ENCODE results near the gene USP32. TPM values are rescaled to one million over a fixed set of nuclear protein-coding genes. Genes with fewer than 3 reads are reported as not detected.
"Not testable (repeated sequence)": the region's sequence is repeated elsewhere in the genome, so short reads cannot be mapped to it uniquely, and the experiment has no call there.

USP32 gene
- total RNA-seq, 1 donor from 2014 or later, result 37.4 TPM

DNA sequence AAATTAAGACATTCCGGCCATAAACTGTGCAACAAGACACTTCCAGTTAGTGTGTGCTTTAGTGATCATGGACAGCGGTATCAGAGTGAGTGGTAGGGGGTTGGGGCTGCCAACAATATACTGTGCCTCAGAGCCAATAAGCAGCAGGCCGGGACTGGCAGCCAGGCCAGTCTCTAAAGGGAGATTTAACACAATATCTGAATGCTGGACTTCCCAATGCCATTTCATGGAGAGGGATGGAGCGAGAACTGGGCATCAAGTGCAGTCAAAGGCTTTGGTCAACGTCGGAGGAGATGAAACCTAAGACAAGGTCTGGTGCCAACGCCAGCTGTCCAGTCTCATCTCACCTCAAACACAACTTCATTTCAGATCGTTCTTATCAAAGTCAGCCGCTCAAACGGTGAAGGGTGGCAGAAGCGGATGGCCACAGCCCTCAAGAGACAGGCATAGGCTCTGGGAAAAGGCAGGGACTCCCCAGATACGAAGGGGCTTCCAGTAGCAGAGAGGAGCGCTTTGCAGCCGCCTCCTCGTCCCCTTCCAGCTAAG is 935 bp downstream of the USP32 start:
- DNase-seq (ENCODE audit: low spot score), result peak; percentile 15
- Mint-ChIP-seq H3K27ac (ENCODE audit: unreplicated experiment) (peak overlapping the region; percentile 91), H3K4me3 (ENCODE audit: unreplicated experiment) (peak overlapping the region; percentile 98), H3K4me1 (ENCODE audit: unreplicated experiment) (peaks cover 46% of the 10 kb centered on the region), H3K36me3 (ENCODE audit: low read depth, unreplicated experiment) (peaks cover 7% of the 10 kb centered on the region), H3K9me3 (ENCODE audit: unreplicated experiment) (no peaks in the 10 kb centered on the region), H3K27me3 (ENCODE audit: unreplicated experiment) (peaks cover 8% of the 10 kb centered on the region)
- TF ChIP-seq, protein P1, sequence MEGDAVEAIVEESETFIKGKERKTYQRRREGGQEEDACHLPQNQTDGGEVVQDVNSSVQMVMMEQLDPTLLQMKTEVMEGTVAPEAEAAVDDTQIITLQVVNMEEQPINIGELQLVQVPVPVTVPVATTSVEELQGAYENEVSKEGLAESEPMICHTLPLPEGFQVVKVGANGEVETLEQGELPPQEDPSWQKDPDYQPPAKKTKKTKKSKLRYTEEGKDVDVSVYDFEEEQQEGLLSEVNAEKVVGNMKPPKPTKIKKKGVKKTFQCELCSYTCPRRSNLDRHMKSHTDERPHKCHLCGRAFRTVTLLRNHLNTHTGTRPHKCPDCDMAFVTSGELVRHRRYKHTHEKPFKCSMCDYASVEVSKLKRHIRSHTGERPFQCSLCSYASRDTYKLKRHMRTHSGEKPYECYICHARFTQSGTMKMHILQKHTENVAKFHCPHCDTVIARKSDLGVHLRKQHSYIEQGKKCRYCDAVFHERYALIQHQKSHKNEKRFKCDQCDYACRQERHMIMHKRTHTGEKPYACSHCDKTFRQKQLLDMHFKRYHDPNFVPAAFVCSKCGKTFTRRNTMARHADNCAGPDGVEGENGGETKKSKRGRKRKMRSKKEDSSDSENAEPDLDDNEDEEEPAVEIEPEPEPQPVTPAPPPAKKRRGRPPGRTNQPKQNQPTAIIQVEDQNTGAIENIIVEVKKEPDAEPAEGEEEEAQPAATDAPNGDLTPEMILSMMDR (IDR thresholded peaks at IDR 0.05; ENCODE audit: unreplicated experiment), result no peak

GRCh38 chr17:60390186-60390585 is 1.7 kb downstream of the USP32 start:
- DNase-seq (ENCODE audit: low spot score), result no peak
- H3K27ac Mint-ChIP-seq (ENCODE audit: unreplicated experiment), result no peak overlapping the region
- peaks cover 7% of the 10 kb centered on the region for H3K36me3 Mint-ChIP-seq (ENCODE audit: low read depth, unreplicated experiment)
- H3K4me1 Mint-ChIP-seq (ENCODE audit: unreplicated experiment), result peaks cover 51% of the 10 kb centered on the region
- H3K27me3 Mint-ChIP-seq (ENCODE audit: unreplicated experiment), result peaks cover 8% of the 10 kb centered on the region
- H3K9me3 Mint-ChIP-seq (ENCODE audit: unreplicated experiment), result no peaks in the 10 kb centered on the region
- TF ChIP-seq, protein P1 (IDR thresholded peaks at IDR 0.05; ENCODE audit: unreplicated experiment), result no peak
- peak overlapping the region; percentile 76 for H3K4me3 Mint-ChIP-seq (ENCODE audit: unreplicated experiment)

- Mint-ChIP-seq H3K4me1 (ENCODE audit: unreplicated experiment) (peaks cover 57% of the 10 kb centered on the region), H3K9me3 (ENCODE audit: unreplicated experiment) (no peaks in the 10 kb centered on the region), H3K4me3 (ENCODE audit: unreplicated experiment) (no peak overlapping the region), H3K36me3 (ENCODE audit: low read depth, unreplicated experiment) (peaks cover 7% of the 10 kb centered on the region), H3K27me3 (ENCODE audit: unreplicated experiment) (peaks cover 8% of the 10 kb centered on the region), H3K27ac (ENCODE audit: unreplicated experiment) (no peak overlapping the region)
- TF ChIP-seq, protein P1 (IDR thresholded peaks at IDR 0.05; ENCODE audit: unreplicated experiment), result no peak
- no peak for DNase-seq (ENCODE audit: low spot score)
Measured at GRCh38 chr17:60388742-60389141, 3.2 kb downstream of the USP32 start.

- Mint-ChIP-seq H3K36me3 (ENCODE audit: low read depth, unreplicated experiment) (peaks cover 7% of the 10 kb centered on the region), H3K4me3 (ENCODE audit: unreplicated experiment) (no peak overlapping the region), H3K9me3 (ENCODE audit: unreplicated experiment) (no peaks in the 10 kb centered on the region), H3K27me3 (ENCODE audit: unreplicated experiment) (peaks cover 2% of the 10 kb centered on the region), H3K4me1 (ENCODE audit: unreplicated experiment) (peaks cover 50% of the 10 kb centered on the region), H3K27ac (ENCODE audit: unreplicated experiment) (no peak overlapping the region)
- no peak for DNase-seq (ENCODE audit: low spot score)
- TF ChIP-seq, protein P1 (IDR thresholded peaks at IDR 0.05; ENCODE audit: unreplicated experiment), result no peak
Measured at GRCh38 chr17:60387666-60388065, 4.3 kb downstream of the USP32 start.

DNA sequence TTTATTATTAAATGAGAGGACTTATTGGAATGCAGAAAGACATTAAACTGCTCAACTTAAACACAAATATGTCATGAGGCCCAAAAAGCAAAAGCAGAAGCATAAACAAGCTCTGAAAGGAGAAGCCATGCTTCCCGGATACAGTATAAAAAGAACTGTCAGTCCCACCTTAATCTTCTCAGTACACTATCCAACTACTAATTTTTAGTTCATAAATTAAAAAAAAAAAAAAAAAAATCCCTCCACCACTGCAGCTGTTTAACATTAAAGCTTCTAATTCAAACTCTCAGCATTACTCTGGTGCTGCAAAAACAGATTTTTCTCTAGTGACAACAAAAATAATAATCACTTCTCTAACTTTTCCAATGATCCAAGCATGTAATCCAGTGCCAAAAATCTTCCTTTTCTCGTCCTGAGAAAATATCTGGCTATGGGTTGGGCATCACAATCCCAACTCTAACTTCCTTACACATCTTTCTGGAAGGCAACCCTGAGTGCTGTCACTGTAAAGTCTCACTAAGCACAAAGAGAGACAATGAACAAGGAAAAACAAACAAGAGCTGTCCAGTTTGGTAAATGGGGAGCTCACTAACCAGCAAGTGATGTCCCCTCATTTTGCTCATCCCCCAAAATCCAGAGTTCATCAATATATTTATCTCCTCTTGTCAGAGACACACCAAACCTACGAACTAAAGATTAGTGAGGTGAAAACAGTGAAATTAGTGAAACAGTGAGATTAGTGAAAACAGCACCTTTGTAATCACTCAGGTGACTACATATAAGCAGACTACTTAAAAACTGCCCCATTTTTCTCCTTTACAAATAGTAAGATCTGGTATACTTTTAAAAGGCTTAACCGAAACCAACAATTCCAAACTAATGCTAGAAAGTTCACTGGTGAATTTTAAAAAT is 5.5 kb downstream of the USP32 start:
- no peak overlapping the region for H3K27ac Mint-ChIP-seq (ENCODE audit: unreplicated experiment)
- TF ChIP-seq, protein P1 (IDR thresholded peaks at IDR 0.05; ENCODE audit: unreplicated experiment), result no peak
- peaks cover 1% of the 10 kb centered on the region for H3K27me3 Mint-ChIP-seq (ENCODE audit: unreplicated experiment)
- no peaks in the 10 kb centered on the region for H3K9me3 Mint-ChIP-seq (ENCODE audit: unreplicated experiment)
- peaks cover 7% of the 10 kb centered on the region for H3K36me3 Mint-ChIP-seq (ENCODE audit: low read depth, unreplicated experiment)
- H3K4me3 Mint-ChIP-seq (ENCODE audit: unreplicated experiment), result no peak overlapping the region
- DNase-seq (ENCODE audit: low spot score), result no peak
- H3K4me1 Mint-ChIP-seq (ENCODE audit: unreplicated experiment), result peaks cover 47% of the 10 kb centered on the region

DNA sequence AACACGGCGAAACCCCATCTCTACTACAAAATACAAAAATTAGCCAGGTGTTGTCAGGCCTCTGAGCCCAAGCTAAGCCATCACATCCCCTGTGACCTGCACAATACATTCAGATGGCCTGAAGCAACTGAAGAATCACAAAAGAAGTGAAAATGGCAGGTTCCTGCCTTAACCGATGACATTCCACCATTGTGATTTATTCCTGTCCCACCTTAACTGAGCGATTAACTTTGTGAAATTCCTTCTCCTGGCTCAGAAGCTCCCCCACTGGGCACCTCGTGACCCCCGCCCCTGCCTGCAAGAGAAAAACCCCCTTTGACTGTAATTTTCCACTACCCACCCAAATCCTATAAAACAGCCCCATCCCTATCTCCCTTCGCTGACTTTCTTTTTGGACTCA is 7.0 kb downstream of the USP32 start:
- peaks cover 33% of the 10 kb centered on the region for H3K4me1 Mint-ChIP-seq (ENCODE audit: unreplicated experiment)
- H3K4me3 Mint-ChIP-seq (ENCODE audit: unreplicated experiment); DNase-seq (ENCODE audit: low spot score); H3K36me3 Mint-ChIP-seq (ENCODE audit: low read depth, unreplicated experiment); H3K9me3 Mint-ChIP-seq (ENCODE audit: unreplicated experiment); H3K27me3 Mint-ChIP-seq (ENCODE audit: unreplicated experiment): not testable (repeated sequence)
- H3K27ac Mint-ChIP-seq (ENCODE audit: unreplicated experiment), result peak overlapping the region; percentile 27
